ENCODE results near the gene ESRP2.

ESRP2 gene

DNA sequence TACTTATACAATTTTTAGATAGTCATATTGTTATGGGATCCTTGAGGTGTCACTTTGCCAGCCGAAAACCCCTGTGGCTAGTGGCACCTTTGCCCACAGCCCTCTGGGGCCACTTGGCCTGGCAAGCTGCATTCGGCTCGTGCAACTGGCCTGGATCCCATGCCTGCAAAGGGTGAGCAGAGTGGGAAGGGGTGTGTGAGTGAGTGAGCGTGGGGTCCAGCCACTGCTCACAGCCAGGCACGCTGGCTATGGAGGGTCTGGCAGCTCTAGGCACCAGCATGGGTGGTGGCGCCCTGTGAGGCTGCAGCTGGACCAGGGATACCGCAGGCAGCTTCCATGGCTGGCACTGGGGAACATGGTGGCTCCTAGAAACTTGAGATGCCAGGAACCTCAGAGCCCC is 49.0 kb downstream of the ESRP2 start (continued):
- TF ChIP-seq TCF7L2 (IDR thresholded peaks at IDR 0.05; ENCODE audit: borderline replicate concordance, low read depth, low read length) (no peak), ZNF24 (tag by site-specific recombination; IDR thresholded peaks at IDR 0.05) (no peak), ZNF558 (tag by site-specific recombination; IDR thresholded peaks at IDR 0.05) (no peak), ZSCAN18 (tag by site-specific recombination; IDR thresholded peaks at IDR 0.05) (no peak), ZBTB26 (tag by site-specific recombination; optimal IDR thresholded peaks at IDR 0.05) (no peak), HOXA7 (CRISPR knock-in tag; IDR thresholded peaks at IDR 0.05; ENCODE audit: borderline replicate concordance) (no peak), ZFP37 (tag by site-specific recombination; IDR thresholded peaks at IDR 0.05) (no peak), SP7 (tag by site-specific recombination; IDR thresholded peaks at IDR 0.05) (no peak), ZNF426 (tag by site-specific recombination; IDR thresholded peaks at IDR 0.05) (no peak), ZBTB7A (tag by site-specific recombination; IDR thresholded peaks at IDR 0.05; ENCODE audit: low read depth) (no peak), EGR2 (tag by site-specific recombination; IDR thresholded peaks at IDR 0.05; ENCODE audit: low read depth) (no peak), GLI4 (tag by site-specific recombination; IDR thresholded peaks at IDR 0.05) (no peak), ZNF140 (tag by site-specific recombination; IDR thresholded peaks at IDR 0.05) (no peak)
- TF ChIP-seq, protein P1, sequence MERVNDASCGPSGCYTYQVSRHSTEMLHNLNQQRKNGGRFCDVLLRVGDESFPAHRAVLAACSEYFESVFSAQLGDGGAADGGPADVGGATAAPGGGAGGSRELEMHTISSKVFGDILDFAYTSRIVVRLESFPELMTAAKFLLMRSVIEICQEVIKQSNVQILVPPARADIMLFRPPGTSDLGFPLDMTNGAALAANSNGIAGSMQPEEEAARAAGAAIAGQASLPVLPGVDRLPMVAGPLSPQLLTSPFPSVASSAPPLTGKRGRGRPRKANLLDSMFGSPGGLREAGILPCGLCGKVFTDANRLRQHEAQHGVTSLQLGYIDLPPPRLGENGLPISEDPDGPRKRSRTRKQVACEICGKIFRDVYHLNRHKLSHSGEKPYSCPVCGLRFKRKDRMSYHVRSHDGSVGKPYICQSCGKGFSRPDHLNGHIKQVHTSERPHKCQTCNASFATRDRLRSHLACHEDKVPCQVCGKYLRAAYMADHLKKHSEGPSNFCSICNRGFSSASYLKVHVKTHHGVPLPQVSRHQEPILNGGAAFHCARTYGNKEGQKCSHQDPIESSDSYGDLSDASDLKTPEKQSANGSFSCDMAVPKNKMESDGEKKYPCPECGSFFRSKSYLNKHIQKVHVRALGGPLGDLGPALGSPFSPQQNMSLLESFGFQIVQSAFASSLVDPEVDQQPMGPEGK (tag by site-specific recombination; IDR thresholded peaks at IDR 0.05): no peak

DNA sequence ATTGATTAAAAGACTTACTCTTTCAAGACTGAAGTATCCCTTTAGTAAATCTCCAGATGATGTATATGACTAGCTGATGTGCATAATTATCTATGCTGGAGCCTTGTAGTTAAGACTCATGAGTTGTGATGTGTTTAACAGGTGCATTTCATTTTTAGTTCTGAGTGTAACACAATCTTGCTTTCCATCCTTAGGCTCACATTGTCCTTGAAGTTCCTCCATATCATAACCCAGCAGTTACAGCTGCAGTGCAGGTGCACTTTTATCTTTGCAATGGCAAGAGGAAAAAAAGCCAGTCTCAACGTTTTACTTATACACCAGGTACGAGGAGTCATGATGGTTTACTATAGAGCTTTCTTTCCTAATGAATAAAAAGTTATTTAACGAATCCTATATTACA is 52.9 kb downstream of the ESRP2 start:
- CTCF ChIA-PET: no interaction called here
- Histone ChIP-seq H3K4me3 (ENCODE audit: low read depth, low read length) (no peak overlapping the region), H3K9me3 (ENCODE audit: control insufficient read depth, insufficient read depth, low read depth, low read length) (no peaks in the 10 kb centered on the region), H3K27ac (ENCODE audit: extremely low read depth, low read depth, low read length) (no peak overlapping the region), H3K4me1 (ENCODE audit: control insufficient read depth, insufficient read depth, low read length) (no peaks in the 10 kb centered on the region), H3K36me3 (ENCODE audit: control insufficient read depth in 2 of 2, insufficient read depth in 1 of 2, low read length in 2 of 2) (peaks cover 0 to 65% of the 10 kb centered on the region in 2 experiments; a peak in 2 of 3 replicates)
- POLR2A ChIA-PET: no interaction called here
- TF ChIP-seq ZNF791 (tag by site-specific recombination; IDR thresholded peaks at IDR 0.05): no peak
- no peak for TF ChIP-seq KLF16 (tag by site-specific recombination; IDR thresholded peaks at IDR 0.05)
- no peak for TF ChIP-seq ELK4 (IDR thresholded peaks at IDR 0.05; ENCODE audit: borderline replicate concordance, low read depth, low read length)
- TF ChIP-seq ZNF513 (tag by site-specific recombination; IDR thresholded peaks at IDR 0.05): no peak
- TF ChIP-seq ZNF362 (tag by site-specific recombination; IDR thresholded peaks at IDR 0.05): no peak
- TF ChIP-seq ZNF423 (tag by site-specific recombination; IDR thresholded peaks at IDR 0.05): no peak
- TF ChIP-seq GFI1B (tag by site-specific recombination; IDR thresholded peaks at IDR 0.05): no peak
- no peak for TF ChIP-seq ZNF23 (tag by site-specific recombination; IDR thresholded peaks at IDR 0.05; ENCODE audit: borderline replicate concordance)
- no peak for TF ChIP-seq ZNF239 (tag by site-specific recombination; IDR thresholded peaks at IDR 0.05)
- no peak for TF ChIP-seq KLF7 (tag by site-specific recombination; IDR thresholded peaks at IDR 0.05; ENCODE audit: borderline replicate concordance)
- TF ChIP-seq, protein P2, sequence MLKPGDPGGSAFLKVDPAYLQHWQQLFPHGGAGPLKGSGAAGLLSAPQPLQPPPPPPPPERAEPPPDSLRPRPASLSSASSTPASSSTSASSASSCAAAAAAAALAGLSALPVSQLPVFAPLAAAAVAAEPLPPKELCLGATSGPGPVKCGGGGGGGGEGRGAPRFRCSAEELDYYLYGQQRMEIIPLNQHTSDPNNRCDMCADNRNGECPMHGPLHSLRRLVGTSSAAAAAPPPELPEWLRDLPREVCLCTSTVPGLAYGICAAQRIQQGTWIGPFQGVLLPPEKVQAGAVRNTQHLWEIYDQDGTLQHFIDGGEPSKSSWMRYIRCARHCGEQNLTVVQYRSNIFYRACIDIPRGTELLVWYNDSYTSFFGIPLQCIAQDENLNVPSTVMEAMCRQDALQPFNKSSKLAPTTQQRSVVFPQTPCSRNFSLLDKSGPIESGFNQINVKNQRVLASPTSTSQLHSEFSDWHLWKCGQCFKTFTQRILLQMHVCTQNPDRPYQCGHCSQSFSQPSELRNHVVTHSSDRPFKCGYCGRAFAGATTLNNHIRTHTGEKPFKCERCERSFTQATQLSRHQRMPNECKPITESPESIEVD (tag by site-specific recombination; IDR thresholded peaks at IDR 0.05): no peak
- TF ChIP-seq ZNF324 (tag by site-specific recombination; IDR thresholded peaks at IDR 0.05): no peak
- no peak for TF ChIP-seq ZNF112 (tag by site-specific recombination; IDR thresholded peaks at IDR 0.05)

Data from HEK293 (cell line).